DMS53 treated with DMSO at 0.1 percent for 48 hours (cell line): ENCODE measurements around the gene CSNK1G2.

Source experiments
- DNase-seq: peaks from one replicate; lab custom pipeline; 2025; ENCODE audit not compliant: unreplicated experiment; lab: John Stamatoyannopoulos, UW

Gene CSNK1G2

DNA sequence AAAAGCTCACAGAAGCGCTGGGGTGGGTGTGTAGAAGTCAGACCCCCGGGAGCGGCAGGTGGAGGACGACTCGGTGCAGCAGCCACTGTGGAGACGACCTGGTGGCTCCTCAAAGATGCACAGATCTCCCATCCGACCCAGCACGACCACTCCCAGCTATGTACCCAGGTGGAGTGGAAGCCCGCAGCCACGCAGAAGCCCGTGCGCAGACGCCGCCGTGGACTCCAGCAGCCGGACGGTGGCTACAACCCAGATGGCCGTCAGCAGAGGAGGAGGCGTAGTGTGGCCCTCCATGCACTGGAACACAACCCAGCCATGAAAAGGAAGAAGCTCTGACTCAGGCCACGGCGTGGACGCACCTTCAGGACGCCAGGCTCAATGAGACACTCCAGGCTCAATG, 21.7 kb downstream of the CSNK1G2 start:
- DNase-seq = no peak

DNA sequence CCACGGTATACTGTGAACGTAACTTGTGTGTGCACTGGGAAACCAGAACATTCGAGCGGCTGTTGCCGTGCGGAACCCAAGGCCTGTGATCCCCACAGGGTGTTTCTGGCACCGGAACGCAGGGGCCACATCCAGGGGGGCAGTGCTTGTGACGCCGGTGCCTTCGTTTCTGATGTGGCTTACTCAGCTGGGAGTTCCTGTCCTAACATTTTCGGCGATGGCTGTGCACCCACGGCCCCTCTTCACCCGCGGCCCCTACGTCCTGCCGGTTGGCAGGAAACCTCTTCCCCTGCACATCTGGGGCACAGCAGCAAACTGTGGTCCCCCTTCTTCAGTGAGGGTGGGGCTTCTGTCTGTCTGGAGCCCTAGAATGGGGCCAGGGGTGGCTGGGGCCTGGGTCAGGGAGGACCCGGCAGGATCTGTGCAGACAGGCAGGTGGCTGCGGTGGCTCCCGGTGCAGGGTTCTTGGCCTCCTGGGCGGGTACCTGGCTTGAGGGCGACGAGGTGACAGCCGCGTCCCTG, 26.2 kb downstream of the CSNK1G2 start:
- no peak for DNase-seq

DNA sequence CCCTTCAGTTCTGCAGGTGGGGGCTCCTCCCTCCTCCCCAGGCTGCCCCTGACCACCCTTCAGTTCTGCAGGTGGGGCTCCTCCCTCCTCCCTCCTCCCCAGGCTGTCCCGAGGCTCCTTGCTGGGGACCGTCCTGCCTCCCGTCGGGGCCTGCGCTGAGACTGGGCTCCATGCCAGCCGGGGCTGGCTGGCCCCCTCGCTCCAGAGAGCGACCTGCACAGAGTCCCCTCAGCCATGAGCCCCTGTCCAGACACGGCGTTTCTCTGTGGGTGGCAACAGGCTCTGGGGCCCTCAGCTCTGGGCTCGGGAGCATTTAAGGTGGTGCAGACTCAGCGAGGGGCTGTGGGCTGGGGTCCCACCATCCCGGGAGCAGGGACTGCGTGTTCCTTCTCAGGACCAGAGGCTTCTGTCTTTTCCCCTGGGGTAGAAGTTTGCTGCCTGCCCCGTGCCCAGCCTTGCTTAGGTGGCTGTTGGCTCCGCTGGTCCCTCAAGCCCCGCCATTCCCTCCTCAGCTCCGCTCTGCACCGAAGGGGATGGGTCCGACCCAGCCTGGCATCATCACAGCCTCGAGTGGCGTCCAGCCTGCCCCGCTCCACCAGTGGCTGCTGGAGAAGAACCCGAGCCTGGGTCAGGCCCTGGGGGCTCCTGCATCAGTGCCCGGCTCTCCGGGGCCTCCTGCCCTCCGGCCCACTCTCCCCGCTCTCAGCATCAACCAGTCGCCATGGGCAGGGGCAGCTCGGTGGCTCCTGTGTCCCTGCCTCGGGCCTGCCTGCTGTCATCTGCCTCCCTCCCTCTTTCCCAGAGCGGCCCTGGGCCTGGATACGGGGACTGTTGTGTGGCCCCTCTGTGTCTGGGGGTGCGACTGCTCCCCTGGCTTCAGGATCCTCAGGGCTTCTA, 27.6 kb downstream of the CSNK1G2 start:
- DNase-seq = no peak

DNA sequence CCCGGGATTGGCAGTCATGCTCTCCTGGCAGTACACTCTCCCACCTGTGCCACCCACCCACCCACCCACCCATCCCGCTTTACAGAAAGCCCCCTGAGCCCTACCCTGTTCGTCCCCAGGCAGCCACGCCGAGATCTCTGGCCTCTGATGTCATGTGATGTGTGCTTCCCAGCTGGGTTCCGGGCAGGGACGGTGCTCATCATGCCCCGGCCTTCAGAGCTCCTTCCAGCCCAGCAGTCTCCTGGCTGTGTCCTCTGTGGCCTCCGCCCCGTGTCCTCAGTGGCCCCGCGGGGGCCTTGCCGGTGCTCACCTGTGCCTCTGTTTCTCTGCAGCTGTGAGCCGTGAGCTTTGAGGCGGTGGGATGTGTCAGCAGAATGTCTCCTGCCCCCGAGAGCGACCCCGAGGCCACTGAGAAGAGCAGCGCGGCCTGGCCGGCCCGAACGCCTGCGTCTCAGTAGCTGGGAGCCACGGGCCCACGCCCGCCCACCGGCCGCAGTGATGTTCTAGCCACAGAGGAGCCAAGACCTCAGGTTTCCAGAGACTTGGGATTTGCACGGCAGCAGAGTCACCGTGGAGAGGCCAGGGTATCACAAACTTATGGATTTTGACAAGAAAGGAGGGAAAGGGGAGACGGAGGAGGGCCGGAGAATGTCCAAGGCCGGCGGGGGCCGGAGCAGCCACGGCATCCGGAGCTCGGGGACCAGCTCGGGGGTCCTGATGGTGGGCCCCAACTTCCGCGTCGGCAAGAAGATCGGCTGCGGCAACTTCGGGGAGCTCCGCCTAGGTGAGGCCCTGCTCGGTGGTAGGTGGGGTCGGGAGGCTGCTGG, 28.4 kb downstream of the CSNK1G2 start:
- no peak for DNase-seq

DNA sequence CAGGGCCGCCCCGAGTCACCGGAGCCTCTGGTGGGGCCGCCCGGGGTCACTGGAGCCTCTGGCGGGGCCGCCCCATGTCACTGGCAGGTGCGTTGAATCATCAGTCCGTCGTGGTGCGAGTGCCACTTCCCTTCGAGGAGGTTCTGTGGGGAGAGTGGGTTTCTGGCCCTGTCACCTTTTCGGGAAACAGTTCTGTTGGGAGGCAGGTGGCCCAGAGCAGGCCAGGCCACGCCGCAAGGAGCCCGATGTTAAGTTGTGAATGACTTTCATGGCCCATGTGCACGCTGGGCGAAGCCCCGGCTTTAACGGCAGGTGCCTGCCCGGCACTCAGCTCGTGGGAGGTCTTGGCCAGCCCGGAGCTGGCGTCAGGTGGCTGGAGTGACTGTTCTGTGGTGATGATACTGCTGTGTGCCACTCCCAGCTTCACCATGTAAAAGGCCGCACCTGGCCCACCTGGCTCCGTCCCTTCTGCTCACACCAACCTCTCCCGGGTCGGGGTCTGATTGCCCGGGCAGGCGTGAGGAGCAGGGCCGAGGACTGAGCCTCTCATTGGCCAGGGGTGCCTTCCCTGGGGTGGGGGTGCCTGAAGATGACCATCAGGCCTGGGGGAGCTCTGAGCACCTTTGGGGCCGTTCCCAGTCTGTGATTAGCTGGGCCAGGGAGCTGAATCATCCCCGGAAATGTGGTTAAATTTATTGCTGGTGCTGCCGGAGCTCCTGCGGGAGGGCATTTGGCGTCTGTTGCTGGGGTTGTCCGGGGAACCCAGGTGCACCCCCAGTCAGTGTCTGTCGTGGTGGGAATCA, 29.2 kb downstream of the CSNK1G2 start:
- no peak for DNase-seq

DNA sequence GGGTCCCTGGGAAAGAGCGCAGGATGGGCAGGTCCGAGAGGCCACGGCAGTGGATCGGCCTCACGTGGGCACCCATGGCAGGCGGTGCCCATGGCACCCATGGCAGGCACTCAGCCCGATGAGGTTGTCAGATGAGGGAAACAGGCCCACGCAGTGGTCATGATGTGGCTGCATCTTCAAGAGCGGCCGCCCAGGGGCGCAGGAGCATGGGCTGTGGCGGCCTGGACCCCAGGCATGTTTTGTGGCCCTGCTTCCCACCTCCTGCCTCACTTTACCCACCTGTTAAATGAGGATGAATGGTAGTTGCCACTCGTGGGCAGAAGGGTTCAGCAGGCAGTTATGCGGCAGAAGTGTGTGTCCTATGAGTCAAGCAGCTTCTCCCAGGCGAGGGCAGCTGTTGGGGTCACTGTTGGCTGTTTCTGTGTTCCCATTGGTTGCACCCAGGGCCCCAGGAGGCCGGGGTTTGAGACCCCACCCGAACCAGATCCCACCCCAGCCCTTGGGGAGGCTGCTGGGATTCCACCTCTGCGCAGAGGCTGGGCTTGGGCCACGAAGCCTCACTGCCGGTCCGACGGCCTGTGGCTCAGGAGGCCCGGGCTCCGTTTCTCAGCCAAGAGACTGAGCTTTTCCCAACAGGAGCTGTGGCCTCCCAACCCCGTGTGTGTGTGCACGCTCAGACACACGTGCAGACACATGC, 30.0 kb downstream of the CSNK1G2 start:
- DNase-seq = no peak

DNA sequence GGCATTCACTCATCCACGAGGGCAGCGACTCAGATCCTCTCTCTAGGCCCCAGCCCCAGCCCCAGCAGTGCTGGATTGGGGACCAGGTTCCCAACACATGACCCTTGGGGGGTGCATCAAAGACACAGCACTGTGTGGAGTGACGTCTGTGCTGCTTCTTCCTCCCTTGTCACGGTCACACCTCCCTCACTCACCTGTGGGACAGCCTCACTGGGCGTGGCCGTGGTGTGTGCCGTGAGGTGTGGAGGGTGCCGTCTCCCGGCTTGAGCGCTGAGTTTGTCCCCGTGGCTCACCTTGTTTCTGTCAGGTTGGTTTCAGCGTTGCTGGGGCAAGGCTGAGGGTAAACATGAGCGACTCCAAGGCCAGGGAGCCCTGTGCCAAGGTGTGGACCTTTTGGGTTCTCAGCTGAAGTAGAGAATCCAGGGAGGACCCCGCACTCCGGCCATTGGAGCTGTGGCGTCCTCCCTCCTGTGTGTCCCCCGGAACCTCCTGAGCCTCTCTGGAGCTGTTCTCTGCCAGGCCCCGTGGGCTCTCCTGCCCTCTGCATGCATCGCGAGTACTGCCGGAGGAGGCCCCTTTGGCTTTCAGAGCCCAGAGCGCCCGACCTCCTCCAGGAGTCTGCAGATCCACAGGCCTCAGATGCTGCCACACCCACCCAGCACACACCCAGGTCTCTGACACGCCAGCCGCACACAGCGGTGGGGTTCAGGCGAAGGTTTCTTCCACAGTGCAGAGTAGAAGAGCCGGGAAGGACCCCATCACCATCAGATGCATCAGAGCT, 33.6 kb downstream of the CSNK1G2 start:
- no peak for DNase-seq

DNA sequence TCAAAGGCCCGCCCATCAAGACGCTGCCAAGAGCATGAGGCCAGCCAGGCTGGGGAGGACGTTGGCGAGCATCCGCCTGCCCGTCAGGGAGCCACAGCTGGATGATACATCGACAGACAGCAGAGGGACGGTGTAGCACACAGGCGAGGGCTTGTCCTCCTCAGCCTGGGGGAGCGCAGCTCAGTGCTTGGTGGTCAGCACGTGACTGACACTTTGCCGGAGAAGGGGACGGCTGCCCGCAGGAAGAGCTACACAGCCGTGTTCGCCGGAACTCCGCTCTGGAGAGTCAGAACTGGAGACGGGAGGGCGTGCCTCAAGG, 34.1 kb downstream of the CSNK1G2 start:
- DNase-seq = no peak

DNA sequence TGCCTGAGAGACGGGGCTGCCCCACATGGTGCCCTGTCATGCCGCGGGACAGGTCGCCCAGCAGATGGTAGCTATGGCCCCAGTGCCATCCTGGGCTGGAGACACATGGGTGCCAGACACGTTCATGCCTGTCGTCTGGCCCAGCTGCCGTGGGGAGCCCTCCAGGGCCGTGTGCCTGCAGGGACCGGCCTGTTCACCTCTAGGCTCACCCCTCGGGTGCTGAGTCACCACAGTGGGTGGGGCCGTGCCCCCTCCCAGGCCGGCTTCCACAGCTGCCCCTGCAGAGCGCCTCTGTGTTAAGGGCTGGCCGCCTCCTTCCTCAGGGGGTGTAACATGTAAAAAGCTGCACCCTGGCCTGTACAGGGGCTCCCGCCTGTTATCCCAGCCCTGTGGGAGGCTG, 36.1 kb downstream of the CSNK1G2 start:
- no peak for DNase-seq

DNA sequence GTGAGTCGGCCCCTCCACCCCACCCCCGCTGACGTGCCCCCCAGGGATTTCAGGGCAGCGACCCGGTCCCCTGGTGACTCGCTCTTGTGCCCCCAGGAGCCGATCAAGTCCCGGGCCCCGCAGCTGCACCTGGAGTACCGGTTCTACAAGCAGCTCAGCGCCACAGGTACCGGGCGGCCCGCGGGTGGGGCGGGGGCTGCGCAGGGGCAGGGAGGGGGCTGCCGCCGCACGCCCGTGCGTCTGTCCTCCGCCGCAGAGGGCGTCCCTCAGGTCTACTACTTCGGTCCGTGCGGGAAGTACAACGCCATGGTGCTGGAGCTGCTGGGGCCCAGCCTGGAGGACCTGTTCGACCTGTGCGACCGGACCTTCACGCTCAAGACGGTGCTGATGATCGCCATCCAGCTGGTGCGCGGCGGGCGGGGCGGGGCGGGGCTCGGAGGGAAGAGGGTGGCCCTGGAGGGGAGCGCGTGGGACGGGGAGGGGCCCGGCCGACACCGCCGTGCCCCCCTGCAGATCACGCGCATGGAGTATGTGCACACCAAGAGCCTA, 37.4 kb downstream of the CSNK1G2 start:
- no peak for DNase-seq

DNA sequence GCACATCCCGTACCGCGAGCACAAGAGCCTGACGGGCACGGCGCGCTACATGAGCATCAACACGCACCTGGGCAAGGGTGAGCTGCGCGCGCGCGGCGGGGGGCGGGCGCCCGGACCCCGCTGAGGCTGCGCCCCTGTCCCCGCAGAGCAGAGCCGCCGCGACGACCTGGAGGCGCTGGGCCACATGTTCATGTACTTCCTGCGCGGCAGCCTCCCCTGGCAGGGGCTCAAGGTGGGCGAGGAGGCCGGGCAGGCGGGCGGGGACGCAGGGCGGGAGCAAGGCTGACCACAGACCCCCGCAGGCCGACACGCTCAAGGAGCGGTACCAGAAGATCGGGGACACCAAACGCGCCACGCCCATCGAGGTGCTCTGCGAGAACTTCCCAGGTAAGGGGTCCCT, 38.0 kb downstream of the CSNK1G2 start:
- no peak for DNase-seq

DNA sequence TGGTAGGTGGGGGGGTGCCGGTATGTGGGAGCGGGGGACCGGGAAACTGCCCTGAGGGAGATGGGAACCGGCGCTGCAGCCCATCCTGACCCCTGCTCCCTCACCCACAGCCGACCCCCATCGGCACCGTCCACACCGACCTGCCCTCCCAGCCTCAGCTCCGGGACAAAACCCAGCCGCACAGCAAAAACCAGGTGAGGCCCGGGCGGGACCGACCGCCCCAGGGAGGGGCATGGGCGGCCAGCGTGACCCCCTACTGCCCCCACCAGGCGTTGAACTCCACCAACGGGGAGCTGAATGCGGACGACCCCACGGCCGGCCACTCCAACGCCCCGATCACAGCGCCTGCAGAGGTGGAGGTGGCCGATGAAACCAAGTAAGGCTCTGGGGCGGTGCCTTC, 38.7 kb downstream of the CSNK1G2 start:
- no peak for DNase-seq

DNA sequence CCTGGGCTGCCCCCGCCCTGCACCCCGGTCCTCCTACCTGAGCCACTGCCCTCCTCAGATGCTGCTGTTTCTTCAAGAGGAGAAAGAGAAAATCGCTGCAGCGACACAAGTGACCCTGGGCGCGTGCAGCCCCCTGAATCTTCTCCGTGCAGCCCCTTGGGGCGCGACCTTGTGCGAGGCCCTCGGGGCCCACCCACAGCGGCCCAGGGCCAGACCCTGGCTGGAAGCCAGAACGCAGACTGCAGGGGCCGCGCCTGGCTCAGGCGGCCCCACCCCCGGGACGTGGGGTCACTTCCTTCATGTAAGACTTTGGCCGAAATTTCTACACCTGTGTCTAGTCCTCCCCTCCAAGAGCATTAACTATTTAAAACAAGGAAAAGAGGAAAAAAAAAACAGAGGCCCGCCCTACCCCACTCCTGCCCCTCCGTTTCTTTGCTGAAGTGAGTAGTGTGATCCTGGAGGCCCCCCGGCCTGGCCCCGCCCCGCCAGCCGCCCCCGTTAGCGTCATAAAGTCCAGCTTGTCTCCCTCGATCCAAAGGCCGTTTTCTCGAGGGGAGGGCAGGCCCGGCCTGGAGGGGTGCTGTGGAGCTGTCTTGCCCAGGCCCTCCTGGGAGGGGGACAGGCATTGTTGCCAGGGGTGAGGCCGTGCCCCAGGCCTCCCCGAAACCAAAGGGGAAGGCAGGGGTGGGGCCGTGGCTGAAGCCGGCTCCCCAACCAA, 39.3 kb downstream of the CSNK1G2 start:
- DNase-seq = no peak

DNA sequence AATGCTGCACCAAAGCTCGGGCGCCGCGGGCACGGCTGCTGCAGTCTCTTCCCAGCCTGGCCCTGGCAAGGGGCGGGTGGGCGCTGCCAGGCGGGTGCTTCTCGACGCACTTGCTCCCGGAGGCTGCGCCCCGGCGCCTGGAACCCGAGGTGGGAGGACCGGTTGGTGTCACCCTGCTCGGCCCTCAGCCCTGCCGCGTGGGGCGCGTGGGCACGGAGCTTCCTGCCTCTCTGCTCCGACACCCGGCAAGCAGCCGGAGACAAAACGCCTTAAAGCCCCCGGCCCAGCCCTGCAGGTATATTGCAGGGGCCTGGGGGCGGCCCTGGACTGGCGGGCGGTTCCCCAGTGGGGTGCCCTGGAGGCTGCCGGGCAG, 39.8 kb downstream of the CSNK1G2 start:
- DNase-seq = no peak

DNA sequence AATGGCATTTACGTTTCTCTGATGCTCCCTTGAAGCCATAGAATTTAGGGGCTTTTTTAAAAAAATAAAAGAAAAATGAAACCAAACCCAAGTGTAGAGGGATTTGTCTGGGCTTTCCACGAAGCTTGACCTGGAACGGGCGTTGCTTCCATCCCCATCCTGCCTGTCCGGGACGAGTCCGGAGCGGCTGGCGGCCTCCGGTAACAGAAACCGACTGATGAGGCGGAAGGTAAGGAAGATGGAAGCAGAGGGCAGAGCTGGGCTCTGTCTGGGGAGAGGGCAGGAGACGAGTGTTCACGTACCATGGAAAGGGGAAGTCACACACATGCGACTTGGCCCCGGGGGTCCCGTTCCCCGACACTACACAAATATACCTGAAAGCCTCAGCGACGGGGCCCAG, 40.3 kb downstream of the CSNK1G2 start:
- DNase-seq = no peak

DNA sequence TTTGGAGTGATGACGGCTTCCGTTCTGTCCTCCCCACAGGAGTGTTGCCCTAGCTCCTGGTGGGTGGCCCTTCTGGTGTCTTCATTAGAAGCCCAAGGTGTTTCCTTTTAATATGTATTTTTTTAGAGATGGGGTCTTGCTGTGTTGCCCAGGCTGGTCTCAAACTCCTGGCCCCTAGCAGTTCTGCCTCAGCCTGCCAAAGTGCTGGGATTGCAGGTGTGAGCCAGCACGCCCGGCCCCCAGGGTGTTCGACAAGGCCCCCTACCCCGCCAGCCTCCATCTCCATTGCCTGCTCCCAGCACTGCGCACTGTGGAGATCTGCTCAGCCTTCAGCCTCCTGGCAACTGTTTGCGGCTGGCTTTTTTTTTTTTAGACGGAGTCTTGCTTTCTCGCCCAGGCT, 43.4 kb downstream of the CSNK1G2 start:
- DNase-seq = no peak

DNA sequence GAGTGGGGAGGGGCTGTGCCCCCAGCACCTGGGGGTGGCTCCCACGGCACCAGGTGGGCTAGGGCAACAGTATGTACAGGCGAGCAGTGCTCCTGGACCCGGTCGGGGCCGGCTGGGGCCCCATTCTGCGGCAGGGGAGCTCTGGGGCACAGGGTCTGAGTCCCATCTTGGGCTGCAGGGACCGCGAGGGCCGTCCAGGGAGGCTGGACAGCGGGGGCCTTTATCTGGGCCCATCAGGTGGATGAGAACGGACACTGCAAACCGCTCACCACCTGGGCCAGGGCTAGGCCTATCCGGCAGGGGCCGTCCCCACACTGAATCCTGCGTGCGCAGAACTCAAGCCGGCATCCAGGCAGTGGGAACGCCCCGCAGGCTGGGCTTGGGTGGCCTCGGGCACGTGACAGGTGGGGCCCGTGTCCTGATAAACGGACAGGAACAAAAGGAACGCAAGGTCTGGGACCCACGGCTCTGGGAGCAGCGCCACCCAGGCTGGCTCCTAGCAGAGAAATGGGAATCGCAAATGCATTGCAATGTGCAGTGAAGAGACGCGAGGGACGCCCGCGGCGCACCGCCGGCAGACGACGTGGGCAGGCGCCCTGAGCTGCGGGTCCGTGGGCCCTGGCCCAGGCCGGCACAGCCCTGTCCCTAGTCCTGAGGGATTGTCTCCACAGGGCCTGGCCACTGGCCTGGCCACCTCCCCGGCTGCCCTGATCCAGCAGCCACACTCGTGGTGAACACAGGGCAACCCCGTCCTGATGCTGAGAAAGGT, 44.8 kb downstream of the CSNK1G2 start:
- DNase-seq = no peak
